HG03457 (cell line): ENCODE measurements around the gene OXSM.

ENCODE experiments used
- ATAC-seq: cut with Tn5 transposase; IDR thresholded peaks from one replicate; pipeline ENCODE4 v1.9.1; 2021; ENCODE audit warnings: moderate number of reproducible peaks; ENCODE audit not compliant: unreplicated experiment

OXSM gene

GRCh38 chr3:25789596-25790556 is at the start of gene OXSM:
Gene OXSM (plus strand): TSS chr3:25790090. CDS start chr3:25791021, 931 bp downstream.
- ATAC-seq: peak; percentile 94

DNA sequence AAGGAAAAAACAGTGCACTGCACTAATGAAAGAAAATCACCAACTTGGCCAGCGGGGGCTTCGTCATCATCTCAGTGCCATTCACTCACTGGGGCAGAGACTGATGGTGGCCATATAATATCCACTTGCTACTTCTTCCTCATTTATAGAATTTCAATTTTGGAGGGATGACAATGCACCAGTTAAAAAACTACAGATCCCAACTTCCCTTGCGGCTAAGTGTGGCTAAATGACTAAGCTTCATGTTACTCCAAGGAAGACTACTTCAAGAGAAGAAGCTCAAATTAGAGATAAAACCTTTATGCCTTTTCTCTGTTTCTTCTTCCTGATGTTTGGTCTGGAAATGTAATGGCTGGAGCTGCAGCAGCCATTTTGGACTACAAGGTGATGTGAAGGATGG is 45.4 kb upstream of the OXSM start:
- no peak for ATAC-seq

- no peak for ATAC-seq
These were observed 42.9 kb upstream of the OXSM start for GRCh38 chr3:25747033-25747432.

DNA sequence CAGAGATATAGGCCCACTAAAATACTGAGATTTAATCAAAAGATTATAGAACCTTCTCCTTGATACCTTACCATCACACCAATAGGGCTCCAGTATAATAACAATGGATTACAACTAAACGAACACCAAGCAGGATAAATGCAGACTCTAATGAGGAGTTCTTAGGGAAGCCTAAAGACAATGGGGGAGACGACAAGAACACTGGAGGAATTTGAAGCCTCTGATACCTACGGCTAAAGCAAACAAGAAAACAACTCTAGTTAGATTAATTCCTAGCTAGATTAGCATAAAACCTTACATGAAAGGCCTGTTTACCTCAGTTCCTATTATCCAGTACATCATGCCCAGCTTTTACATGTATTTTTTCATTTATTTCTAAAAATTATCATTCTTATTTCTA is 41.7 kb upstream of the OXSM start:
- ATAC-seq: no peak

GRCh38 chr3:25749031-25749581 is 40.8 kb upstream of the OXSM start:
- ATAC-seq: no peak

DNA sequence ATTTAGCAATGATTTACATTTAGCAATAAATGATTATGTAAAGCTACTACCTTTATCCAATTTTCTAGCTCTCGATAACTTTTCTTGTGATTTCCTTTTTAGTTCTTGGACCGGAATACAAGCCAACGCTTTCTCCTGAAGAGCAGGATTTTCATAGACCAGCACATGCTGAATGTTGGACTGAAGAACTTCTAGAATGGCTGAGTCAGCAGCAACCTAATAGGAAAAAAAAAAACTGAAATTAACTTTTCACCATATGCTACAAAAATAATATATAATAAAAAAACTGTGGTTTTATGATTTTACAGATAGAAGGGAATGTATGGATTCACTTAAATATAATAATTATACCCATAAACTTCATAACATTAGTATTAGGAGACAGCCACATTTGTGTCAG is 38.8 kb upstream of the OXSM start:
- no peak for ATAC-seq

GRCh38 chr3:25751725-25752124 is 38.2 kb upstream of the OXSM start:
- no peak for ATAC-seq

- ATAC-seq: peak; percentile 83
These were observed 21.0 kb upstream of the OXSM start for GRCh38 chr3:25768851-25769250.

GRCh38 chr3:25775936-25776335 is 14.0 kb upstream of the OXSM start:
- no peak for ATAC-seq

DNA sequence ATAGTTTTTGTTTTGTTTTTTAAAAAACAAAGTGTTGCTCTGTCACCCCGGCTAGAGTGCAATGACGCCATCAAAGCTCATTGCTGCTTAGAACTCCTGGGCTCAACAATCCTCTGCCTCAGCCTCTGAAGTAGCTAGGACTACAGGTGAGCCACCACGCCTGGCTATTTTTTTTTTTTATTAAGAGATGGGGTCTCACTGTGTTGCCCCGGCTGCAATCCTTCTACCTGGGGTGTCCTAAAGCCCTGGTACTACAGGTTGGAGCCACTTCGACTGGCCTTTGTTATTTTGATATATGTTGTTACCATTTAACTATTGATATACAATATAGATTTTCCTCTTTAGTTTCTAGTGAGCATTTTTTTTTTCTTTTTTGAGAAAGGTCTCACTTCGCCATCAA is 9.3 kb upstream of the OXSM start:
- ATAC-seq: no peak

DNA sequence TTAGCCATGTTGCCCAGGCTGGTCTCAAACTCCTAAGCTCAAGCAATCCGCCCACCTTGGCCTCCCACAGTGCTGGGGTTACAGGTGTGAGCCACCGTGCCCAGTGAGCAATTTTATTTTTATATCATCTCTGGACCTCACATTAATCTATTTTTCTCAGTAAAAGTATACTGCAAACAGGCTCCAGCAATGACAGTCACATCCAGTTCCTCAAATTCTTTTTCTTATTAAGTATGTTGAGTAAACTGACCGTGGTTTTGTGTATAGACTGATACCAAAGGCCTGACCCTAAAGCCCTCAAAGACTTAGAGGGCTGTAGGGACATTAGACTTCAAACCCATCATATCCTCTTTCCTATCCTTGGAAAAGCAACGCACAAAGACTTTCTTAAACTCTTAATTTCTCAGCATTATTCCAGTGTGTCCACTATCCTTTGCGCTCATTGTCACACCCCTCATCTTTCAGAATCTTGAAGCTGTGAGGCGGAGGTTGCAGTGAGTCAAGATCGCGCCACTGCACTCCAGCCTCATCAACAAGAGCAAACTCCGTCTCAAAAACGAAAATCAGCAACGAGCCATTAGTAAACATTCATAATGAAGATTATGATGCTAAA is 8.6 kb upstream of the OXSM start:
- peak; percentile 0 for ATAC-seq

- peak; percentile 51 for ATAC-seq
These were observed 7.9 kb upstream of the OXSM start for GRCh38 chr3:25781758-25782594.

DNA sequence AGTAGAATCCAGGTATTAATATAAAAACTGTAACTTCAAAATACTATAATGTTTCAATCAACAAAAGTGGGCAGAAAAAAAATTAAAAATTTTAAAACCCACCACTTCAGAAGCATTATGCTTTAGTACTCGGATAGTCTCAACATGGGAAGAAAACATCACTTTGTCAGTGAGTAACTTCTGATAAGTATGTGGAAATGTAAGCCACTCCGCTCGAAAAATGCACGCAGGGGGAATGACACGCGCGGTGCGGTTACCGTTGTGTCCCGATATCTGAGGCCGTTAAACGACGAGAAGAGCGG is 7.3 kb upstream of the OXSM start:
- ATAC-seq: no peak

GRCh38 chr3:25782938-25783660 is 6.8 kb upstream of the OXSM start, which contains the start of gene NGLY1:
Gene NGLY1 (minus strand): TSS chr3:25783443. CDS start chr3:25783390, 53 bp downstream.
- ATAC-seq: peak; percentile 70

GRCh38 chr3:25783661-25784512 is 6.0 kb upstream of the OXSM start:
- ATAC-seq: peak; percentile 22

GRCh38 chr3:25784971-25785370 is 4.9 kb upstream of the OXSM start:
- ATAC-seq: no peak

GRCh38 chr3:25785826-25786225 is 4.1 kb upstream of the OXSM start:
- no peak for ATAC-seq

DNA sequence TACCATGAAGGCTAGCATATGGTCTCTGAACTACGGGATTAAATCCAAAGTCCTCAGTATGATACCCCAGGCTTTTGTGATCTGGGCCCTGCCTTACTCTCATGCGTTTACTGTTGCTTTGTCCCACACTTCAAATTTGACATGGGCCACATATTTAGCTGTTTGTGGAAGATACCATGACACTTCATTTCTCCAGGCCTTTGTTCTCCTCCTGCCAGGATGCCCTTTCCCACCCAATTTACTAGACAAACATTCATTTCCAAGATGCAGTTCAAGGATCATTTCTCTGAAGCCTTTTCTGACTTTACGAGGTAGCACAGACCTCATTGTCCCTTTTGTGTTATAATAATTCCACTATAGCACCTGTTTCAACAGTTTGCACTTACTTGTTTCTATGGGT is 2.2 kb upstream of the OXSM start:
- ATAC-seq: no peak

DNA sequence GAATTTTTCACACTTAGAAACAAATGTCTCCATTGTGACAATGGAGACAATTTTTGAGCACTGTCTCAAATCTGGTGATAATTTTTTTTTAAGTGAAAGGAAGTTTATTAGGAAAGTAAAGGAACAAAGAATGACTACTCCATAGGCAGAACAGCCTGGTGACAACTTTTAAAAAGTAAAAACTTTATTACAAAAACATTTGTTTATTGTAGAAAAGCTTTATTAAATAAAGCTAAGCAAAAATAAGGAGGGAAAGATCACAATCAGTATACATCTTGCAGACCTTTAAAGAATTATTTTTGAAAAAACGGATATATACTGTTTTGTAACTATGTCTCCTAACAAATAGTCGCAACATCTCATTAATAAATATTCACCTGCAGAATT is 688 bp upstream of the OXSM start:
- no peak for ATAC-seq

DNA sequence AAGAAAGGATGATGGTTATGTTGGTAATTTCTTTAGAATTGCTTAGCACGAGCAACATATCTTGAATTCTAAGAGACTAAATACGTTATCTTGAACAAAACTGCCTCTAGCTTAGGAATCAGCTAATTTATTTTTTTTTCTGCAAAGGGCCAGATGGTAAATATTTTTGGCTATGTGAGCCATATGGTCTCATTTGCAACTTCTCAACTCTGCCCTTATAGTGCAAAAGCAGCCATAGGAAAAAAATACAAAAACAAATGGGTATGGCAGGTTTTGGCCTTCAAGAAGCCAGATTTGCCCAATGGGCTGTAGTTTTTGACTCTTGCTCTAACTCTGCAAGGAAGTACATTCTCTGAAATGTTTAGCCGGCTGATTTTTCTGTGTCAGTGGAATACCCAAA is 11.9 kb downstream of the OXSM start:
- ATAC-seq: no peak
